RWPE1 (cell line): ENCODE results near the gene PLA2G2C.

Source experiments
- CTCF ChIA-PET: fragments of 350-600 bp; sonication (Branson Sonifier 250); formaldehyde crosslinking; extraction: SDS; loops from one replicate; lab custom pipeline; 2021; lab: Yijun Ruan, JAX
- POLR2A ChIA-PET: fragments of 400-600 bp; formaldehyde crosslinking; extraction: SDS; loops from one replicate; lab custom pipeline; 2020; ENCODE audit warnings: antibody characterized with exemption; ENCODE audit not compliant: low non-redundant PET; lab: Yijun Ruan, JAX
- DNase-seq: peaks from one replicate; pipeline ENCODE4 v3.0.0; 2012; ENCODE audit warnings: low spot score
- H3K27ac ChIP-seq: fragments of 450-650 bp; 2 replicates; pipeline ENCODE4 v1.5.1; 2017
- CTCF ChIP-seq: fragments of 450-650 bp; conservative IDR thresholded peaks from 2 replicates; pipeline ENCODE4 v1.5.1; 2017; ENCODE audit warnings: low read depth, mild to moderate bottlenecking

The PLA2G2C gene

GRCh38 chr1:20187103-20187812 lies 940 bp upstream of the PLA2G2C start:
- DNase-seq, result no peak
- ChIA-PET POLR2A (interaction anchor here (0.6 kb wide), 1 partner anchor 276 kb away, joined by 4 read pairs; no protein-coding TSS in a partner anchor), CTCF (interaction anchor here (0.6 to 1.0 kb wide), 2 partner anchors 9 to 66 kb away, joined by 3 to 9 read pairs; no protein-coding TSS in a partner anchor)
- H3K27ac ChIP-seq, result no peak overlapping the region
- TF ChIP-seq CTCF, result no peak

GRCh38 chr1:20184997-20185833 lies 1.1 kb downstream of the PLA2G2C start:
- ChIA-PET CTCF (interaction anchor here (0.6 kb wide), 1 partner anchor 285 kb away, joined by 4 read pairs; no protein-coding TSS in a partner anchor), POLR2A (no interaction called here)
- TF ChIP-seq CTCF, result no peak
- no peak overlapping the region for H3K27ac ChIP-seq
- no peak for DNase-seq

GRCh38 chr1:20184481-20184900 lies 1.8 kb downstream of the PLA2G2C start:
- POLR2A ChIA-PET, result no interaction called here
- no peak overlapping the region for H3K27ac ChIP-seq
- TF ChIP-seq CTCF, result no peak
- CTCF ChIA-PET, result interaction anchor here (0.6 kb wide), 1 partner anchor 286 kb away, joined by 4 read pairs; no protein-coding TSS in a partner anchor
- no peak for DNase-seq

- CTCF ChIA-PET, result interaction anchor here (0.6 kb wide), 1 partner anchor 32 kb away, joined by 3 read pairs; no protein-coding TSS in a partner anchor
- H3K27ac ChIP-seq, result no peak overlapping the region
- no peak for DNase-seq
- POLR2A ChIA-PET, result no interaction called here
- no peak for TF ChIP-seq CTCF
These were observed 2.6 kb downstream of the PLA2G2C start for GRCh38 chr1:20183616-20184271.

- H3K27ac ChIP-seq, result no peak overlapping the region
- ChIA-PET POLR2A (no interaction called here), CTCF (interaction anchor here (0.6 kb wide), 1 partner anchor 31 kb away, joined by 3 read pairs; no protein-coding TSS in a partner anchor)
- no peak for TF ChIP-seq CTCF
- no peak for DNase-seq
These were observed 3.3 kb downstream of the PLA2G2C start for GRCh38 chr1:20183035-20183434.

GRCh38 chr1:20182415-20182814 lies 3.9 kb downstream of the PLA2G2C start:
- ChIA-PET CTCF (no interaction called here), POLR2A (no interaction called here)
- TF ChIP-seq CTCF, result no peak
- no peak for DNase-seq
- no peak overlapping the region for H3K27ac ChIP-seq
